GM18907 (cell line): ENCODE data around the gene AKNA.
"Not testable (repeated sequence)": the region's sequence is repeated elsewhere in the genome, so short reads cannot be mapped to it uniquely, and the experiment has no call there.

Experiments
- ATAC-seq: cut with Tn5 transposase; IDR thresholded peaks from one replicate; pipeline ENCODE4 v1.9.1; 2021; ENCODE audit warnings: mild to moderate bottlenecking, moderate library complexity; ENCODE audit not compliant: unreplicated experiment

The AKNA gene

DNA sequence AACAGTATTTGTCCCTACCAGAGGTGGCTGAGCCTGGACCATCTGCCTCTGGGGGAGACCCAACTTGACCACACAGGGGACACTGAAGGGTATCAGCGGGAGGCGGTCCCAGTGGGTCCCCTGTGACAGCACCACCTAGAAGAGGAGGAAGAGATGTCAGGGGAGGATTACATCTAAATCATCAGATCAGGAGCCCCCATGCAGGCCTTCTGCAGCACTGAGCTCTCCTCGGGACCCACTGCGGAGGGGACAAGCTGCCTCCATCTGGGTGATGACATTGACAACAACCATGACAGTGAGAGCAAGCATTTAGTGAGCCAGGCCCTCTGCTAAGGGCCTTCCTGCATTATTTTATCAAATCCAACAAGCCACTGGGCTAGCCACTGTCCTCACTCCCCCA is 45.8 kb downstream of the AKNA start:
- ATAC-seq: no peak

DNA sequence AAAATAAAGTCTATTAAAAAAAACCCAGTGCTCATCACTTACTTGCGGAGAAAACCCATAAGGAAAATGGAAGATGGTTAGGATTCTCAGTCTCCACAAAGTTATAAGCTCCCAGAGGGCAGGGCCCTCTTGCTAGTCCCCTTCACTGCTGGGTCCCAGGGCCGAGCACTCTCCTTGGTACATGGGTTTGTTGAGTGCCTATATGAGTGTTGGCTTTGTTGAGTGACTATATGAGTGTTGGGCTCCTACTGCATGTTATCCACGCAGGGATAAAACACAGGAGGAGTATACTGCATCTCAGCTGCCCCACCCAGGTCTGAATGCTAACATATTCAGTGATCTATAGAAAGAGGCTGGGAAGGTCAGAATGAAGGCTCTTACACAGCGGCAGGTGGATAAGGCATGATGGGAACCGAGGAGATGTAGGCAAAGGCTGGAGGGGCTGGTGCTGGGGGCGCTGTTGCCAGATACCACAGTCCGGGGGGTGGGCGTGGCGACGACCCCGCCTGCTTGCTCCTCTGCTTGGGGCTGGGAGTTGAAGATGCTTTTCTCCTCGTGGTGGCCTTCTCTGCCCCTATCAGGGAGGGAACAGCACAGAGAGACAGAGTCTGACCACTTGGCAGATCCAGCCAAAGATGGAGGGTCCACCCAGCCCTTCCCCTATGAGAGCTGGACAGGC is 46.5 kb downstream of the AKNA start:
- ATAC-seq: no peak

DNA sequence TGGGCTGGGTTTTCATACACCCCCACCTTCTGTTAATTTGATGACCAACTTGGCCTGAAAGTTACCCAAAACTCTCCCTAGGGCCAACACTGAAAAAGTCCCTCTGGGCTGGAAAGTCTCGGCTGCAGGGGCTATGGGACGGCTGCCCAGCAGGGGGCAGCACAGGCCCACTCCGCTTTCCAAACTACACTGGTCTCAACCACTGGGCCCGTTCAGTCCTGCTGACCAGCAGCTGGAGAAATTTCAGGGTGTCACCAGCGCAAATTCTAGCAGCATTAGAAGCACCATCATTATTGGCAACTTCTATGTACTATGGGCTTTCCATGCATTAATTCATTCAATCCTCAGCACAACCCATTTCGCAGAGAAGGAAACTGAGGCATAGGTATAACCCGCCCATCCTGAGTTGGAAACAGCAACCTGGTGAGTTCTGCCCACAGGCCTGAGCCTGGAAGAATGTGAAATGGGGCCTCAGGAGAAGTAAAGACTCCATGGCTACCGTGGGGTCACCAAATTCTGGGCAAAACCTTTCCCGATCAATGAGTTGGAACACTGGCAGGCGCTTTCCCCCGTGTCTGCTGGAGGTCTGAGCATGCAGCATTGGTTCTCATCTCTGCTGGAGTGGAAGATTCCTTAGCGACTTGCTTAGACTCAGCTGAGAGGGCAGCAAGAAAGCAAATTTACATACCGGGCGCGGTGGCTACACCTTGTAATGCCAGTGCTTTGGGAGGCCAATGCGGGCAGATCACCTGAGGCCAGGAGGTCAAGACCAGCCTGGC is 48.5 kb downstream of the AKNA start:
- peak; percentile 56 for ATAC-seq

DNA sequence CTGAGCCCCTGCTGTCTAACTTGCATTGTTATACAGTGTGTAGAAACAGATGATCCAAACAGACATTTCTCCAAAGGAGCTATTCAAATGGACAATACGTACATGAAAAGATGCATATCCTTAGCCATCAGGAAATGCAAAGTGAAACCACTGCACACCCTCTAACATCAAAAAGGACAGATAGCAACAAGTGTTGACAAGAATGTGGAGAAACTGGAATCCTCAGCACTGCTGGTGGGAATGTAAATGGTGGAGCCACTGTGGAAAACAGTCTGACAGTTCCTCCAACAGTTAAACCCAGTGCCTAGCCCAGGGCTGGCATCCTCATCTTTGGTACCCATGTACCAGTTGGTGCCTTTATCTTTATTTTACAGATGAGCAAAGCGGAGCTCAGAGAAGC is 49.6 kb downstream of the AKNA start:
- no peak for ATAC-seq

DNA sequence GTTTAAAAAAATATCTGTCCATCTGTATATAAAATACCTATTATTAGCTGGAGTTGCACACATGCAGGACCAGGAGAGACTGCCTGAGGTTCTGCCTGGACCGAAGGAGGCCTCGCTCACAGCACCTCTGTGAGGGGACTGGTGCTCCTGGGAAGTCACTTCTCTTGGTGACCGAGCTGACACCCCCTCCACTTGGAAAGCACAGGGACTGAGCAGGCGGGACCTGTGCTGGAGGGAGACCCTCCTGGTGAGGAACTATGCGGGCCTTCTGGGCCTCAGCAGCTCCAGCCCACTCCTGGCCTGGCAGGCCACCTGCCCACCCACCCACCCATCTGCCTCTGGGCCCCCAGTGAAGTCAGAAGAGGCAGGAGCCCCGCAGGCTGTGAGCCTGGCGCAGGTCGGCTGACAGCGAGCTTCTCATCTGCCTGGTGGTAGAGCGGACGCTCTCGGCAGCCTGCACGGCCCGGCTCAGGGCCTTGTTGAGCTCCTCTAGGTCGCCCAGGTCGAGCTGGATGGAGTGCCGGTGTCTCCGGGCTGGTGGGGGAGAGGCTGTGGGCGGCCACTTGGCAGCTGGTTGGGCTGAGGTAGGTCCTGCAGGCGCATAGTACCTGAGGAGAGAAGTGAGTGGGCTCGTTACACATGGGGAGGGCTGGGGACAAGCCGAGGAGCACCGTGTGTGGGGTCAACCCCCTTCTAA is 50.9 kb downstream of the AKNA start:
- ATAC-seq: no peak

DNA sequence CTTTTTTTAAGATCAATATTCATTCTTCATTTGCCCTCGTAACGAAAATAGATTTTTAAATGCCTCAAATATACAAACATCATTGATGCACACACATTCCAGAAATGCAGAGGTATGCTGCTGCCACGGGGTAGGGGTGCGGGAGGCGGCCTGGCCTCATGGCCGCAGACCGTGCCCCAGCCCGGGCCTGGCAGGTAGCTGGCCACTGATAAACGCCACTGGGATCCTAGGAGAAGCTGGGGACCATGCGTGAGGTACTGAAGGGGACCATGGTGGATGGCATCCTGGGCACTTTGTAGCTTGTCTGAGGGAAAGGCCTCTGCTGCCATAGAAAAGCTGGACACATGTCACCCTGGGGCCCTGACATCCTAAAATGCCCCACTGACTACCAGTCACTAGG is 51.6 kb downstream of the AKNA start:
- ATAC-seq: no peak

DNA sequence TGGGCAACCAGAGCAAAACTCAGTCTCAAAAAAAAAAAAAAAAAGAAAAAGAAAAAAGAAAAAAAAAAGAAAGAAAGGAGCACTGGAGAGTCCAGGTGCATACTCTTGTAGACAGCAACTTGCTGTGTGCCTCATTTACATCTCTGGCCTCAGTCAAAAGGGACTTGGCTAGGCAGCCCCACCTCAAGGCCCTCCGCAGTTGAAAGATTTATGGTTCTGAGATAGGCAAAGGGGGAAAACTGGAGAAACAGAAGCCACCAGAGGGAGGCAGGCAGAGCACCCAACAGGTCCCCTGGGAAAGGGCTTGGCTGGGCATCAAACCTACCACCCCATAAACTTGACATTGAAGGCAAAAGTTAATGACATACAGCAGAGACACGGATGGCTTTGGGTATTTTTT is 52.0 kb downstream of the AKNA start:
- no peak for ATAC-seq

DNA sequence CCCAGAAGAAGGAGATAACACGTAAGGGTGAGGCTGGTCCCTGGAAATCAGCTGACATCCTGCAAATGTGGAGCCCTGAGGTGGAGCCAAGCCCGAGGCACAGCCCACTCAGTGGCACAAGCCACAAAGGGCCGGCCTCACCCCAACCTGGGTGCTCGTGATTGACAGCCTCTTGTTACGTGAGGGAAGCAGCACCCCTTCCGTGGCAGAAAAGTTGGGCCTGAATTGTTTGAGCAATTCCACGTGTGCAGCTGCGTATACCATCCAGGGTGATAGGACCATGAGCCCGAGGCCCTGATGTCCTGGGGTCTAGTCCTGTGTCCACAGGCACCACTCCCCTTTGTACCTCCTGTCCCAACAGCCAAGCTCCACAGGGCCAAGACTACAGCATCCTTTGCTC is 53.3 kb downstream of the AKNA start:
- ATAC-seq: no peak

DNA sequence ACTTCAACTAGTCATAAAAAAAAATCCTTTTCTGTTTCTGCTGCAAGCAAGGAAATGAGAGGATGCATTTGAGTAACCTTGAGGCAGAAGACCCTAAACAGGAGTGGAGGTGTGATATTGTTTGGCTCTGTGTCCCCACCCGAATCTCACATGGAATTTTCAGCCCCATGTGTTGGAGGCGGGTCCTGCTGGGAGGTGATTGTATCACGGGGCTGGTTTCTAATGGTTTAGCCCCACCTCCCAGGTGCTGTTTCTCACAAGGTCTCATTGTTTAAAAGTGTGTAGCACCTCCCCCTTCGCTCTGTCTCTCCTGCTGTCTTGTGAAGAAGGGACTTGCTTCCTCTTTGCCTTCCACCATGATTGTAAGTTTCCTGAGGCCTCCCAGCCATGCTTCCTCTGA is 54.1 kb downstream of the AKNA start:
- not testable (repeated sequence) for ATAC-seq

DNA sequence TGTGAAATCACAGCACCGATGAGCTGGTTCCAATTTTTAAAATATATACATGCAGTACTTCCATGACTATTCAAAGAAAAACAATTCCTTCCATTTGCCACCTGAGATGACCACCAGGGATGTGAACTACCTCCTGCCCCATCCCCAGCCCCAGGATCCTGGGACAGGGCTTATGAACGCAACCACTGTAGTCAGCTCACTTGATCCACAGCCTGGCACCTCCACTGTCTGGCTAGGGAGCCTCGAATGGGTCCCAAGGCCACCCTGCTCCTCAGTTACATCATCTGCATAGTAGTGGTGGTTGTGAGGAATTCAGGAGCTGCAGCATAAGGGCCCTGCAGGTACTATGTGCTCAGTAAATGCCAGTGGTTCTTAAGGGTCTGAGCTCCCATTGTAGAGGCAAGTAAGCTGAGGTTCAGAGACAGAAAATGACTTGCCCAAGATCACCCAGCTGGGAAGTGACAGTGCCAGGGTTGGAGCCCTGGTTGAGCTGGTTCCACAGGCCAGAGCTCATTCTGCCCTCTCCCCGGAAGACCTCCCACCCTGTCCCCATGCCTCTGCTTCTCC is 55.2 kb downstream of the AKNA start:
- ATAC-seq: not testable (repeated sequence)

DNA sequence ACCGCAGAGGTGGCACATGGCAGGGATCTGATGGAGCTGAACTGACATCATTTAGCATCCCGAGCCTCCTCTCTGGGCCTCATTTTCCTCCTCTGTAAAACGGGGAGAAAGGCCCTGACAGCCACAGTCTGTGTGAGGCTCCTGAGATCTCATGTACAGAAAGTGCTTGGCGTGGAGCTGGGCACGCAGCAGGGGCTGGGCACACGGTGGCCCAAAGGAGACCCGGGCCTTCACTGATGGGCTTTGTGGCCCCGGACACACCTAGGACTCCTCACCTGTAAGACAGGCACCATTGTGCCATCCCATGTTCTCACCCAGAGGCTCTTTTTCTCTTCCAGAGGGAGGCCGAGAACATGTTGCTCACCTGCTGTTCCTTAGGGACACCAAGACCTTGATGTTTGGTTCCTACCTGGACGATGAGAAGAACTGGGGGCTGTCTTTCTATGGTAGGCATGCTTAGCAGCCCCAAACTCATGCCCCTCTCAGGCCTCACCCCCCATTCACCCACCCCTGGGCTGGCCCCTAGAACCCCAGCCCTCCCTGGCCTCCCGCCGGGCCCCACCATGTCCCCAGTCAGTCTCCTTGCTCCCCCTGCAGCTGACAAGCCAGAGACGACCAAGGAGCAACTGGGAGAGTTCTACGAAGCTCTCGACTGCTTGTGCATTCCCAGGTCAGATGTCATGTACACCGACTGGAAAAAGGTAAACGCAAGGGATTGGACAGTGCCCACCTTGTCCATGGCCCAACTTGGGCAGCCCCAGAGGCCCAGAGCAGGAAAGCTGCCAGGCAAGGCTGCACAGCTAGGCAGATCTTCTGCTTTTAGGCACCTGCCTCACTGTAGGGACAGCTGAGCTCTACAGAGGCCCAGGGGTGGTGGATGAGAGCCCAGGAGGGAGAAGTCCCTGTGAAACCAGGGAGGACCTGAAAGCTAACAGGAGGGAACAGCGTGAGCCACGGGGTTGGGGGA is 56.3 kb downstream of the AKNA start:
- ATAC-seq: not testable (repeated sequence)

DNA sequence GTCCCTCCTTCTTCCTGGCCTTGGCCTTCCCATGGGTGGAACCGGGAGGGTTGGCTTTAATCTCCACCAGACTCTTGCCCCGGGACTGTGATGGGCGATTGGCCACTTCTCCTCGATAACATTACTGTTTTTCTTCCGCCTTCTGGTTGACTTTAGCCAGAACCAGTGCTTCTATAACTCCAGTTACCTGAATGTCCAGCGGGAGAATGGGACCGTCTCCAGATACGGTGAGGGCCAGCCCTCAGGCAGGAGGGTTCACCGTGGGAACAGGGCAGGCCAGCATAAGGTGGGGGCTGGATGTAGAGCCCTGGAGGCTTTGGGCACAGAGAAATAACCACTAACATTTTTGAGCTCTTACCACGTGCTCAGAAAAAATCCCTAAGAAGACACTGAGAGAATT is 57.1 kb downstream of the AKNA start:
- ATAC-seq: no peak

DNA sequence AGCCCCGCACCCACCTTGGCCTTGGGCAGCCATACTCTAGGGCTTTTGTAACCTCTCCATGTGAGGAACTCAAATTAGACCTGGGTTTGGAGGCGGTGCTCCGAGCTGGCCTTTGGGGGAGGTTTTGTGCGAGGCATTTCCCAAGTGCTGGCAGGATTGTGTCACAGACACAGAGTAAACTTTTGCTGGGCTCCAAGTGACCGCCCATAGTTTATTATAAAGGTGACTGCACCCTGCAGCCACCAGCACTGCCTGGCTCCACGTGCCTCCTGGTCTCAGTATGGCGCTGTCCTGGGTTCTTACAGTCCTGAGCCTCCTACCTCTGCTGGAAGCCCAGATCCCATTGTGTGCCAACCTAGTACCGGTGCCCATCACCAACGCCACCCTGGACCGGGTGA is 58.2 kb downstream of the AKNA start, which contains the start of gene ORM2:
Gene ORM2, plus strand, starts transcription at position 245 of the 398 bp plus-strand sequence. Its CDS starts 36 bp downstream, at position 281.
- ATAC-seq: not testable (repeated sequence)

DNA sequence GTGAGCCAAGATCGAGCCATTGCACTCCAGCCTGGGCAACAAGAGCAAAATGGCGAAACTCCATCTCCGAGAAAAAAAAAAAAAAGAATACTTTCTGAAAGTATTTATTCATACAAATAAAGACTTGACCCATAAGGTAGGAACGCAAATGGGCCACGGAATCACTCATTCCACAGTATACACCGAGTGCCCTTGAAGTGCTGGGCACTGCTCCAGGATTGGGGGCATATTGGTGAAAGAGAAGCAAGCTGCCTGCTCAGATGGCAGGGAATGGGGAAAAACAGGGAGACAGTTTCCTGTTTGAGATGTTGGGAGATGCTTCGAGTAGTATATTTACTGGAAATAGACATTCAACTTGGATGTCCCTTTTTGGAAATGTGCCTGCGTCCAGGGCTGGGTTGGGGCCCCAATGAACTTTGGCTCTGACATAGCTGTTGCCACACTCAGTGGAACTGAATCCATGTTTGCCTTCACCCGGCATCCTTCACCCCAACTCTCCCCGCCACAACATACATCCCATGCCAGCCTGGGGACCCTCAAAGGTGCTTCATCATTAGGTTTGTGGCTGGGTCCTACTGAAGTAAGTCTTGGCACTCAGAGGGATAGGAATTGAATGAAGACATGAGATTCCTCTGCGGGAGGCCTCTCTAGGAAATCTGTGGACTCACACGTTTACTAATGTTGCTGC is 58.7 kb downstream of the AKNA start:
- not testable (repeated sequence) for ATAC-seq

DNA sequence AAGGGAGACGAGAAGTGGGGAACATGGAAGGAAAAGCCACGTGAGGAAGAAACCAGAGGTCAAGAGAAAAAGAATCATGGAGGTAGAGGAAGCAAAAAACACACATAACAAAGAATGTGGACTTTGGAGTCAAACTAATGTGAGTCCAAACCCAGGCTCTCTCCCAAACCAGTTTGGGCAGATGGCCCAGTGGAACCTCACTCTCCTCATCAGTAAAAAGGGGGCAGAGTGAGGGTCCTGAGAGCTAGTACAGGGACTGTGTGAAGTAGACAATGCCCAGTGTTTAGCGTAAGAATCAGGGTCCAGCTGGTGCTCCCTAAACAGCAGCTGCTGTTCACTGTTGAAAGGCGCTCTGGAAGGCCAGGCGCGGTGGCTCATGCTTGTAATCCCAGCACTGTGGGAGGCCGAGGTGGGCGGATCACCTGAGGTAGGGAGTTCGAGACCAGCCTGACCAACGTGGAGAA is 59.4 kb downstream of the AKNA start:
- not testable (repeated sequence) for ATAC-seq

DNA sequence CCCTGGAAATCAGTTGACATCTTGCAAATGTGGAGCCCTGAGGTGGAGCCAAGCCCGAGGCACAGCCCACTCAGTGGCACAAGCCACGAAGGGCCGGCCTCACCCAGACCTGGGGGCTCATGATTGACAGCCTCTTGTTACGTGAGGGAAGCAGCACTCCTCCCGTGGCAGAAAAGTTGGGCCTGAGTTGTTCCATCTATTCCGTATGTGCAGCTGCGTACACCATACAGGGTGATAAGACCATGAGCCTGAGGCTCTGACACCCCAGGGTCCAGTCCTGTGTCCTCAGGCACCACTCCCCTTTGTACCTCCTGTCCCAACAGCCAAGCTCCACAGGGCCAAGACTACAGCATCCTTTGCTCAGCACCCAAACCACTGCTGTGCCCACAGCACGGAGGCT is 60.0 kb downstream of the AKNA start:
- no peak for ATAC-seq

DNA sequence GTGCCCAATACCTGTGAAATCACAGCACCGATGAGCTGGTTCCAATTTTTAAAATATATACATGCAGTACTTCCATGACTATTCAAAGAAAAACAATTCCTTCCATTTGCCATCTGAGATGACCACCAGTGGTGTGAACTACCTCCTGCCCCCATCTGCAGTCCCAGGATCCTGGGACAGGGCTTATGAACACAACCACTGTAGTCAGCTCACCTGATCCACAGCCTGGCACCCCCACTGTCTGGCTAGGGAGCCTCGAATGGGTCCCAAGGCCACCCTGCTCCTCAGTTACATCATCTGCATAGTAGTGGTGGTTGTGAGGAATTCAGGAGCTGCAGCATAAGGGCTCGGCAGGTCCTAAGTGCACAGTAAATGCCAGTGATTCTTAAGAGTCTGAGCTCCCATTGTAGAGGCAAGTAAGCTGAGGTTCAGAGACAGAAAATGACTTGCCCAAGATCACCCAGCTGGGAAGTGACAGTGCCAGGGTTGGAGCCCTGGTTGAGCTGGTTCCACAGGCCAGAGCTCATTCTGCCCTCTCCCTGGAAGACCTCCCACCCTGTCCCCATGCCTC is 62.0 kb downstream of the AKNA start:
- ATAC-seq: not testable (repeated sequence)

DNA sequence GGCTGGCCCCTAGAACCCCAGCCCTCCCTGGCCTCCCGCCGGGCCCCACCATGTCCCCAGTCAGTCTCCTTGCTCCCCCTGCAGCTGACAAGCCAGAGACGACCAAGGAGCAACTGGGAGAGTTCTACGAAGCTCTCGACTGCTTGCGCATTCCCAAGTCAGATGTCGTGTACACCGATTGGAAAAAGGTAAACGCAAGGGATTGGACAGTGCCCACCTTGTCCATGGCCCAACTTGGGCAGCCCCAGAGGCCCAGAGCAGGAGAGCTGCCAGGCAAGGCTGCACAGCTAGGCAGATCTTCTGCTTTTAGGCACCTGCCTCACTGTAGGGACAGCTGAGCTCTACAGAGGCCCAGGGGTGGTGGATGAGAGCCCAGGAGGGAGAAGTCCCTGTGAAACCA is 62.8 kb downstream of the AKNA start:
- not testable (repeated sequence) for ATAC-seq

DNA sequence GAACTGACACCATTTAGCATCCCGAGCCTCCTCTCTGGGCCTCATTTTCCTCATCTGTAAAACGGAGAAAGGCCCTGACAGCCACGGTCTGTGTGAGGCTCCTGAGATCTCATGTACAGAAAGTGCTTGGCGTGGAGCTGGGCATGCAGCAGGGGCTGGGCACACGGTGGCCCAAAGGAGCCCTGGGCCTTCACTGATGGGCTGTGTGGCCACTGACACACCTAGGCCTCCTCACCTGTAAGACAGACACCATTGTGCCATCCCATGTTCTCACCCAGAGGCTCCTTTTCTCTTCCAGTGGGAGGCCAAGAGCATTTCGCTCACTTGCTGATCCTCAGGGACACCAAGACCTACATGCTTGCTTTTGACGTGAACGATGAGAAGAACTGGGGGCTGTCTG is 63.3 kb downstream of the AKNA start:
- no peak for ATAC-seq
